B cell (primary cell): Measurements from ENCODE around the gene ORMDL3. TPM values are rescaled to one million over a fixed set of nuclear protein-coding genes. Genes with fewer than 3 reads are reported as not detected.

ENCODE experiments used
- ATAC-seq: fragments of 200-7000 bp; cut with Tn5 transposase; one replicate; pipeline ENCODE4 v1.10.0; 2021; ENCODE audit warnings: low read depth, mild to moderate bottlenecking, moderate number of reproducible peaks, moderate library complexity
- CTCF ChIA-PET: fragments of 350-600 bp; sonication (Branson Sonifier 250); formaldehyde crosslinking; loops from one replicate; lab custom pipeline; 2021; ENCODE audit warnings: antibody characterized with exemption, inconsistent platforms; lab: Charles Lee
- POLR2A ChIA-PET: fragments of 350-600 bp; sonication (Branson Sonifier 250); formaldehyde crosslinking; loops from one replicate; lab custom pipeline; 2021; ENCODE audit warnings: antibody characterized with exemption; lab: Charles Lee
- DNase-seq: peaks from one replicate; pipeline ENCODE4 v3.0.0; 2013
- H2AFZ ChIP-seq: 2 replicates; pipeline ENCODE4 v1.6.1; 2012; ENCODE audit warnings: mild to moderate bottlenecking, low read depth, low read length; ENCODE audit not compliant: insufficient read depth, poor library complexity, severe bottlenecking
- H3K27ac ChIP-seq, 2 donors: 1 replicate in 1 of 2; 2 replicates in 1 of 2; pipeline ENCODE4 v1.5.1; 2012 to 2013; ENCODE audit warnings: low read length in 2 of 2, mild to moderate bottlenecking in 2 of 2, moderate library complexity in 1 of 2
- H3K27me3 ChIP-seq, 4 experiments: fragments of 200-600 bp in 1 of 4; sonication (generic) in 1 of 4; replicated peaks in 1 of 4; 1 replicate in 2 of 4; 2 replicates in 2 of 4; pipeline versions ENCODE4 v1.6.1 to v1.7.0; 2013 to 2016; ENCODE audit warnings: low read length in 3 of 4, mild to moderate bottlenecking in 2 of 4, mixed read lengths in 1 of 4, moderate library complexity in 1 of 4; ENCODE audit not compliant: insufficient read depth in 4 of 4, control insufficient read depth in 3 of 4; ENCODE audit errors: control extremely low read depth in 1 of 4
- H3K36me3 ChIP-seq, 2 experiments: replicated peaks in 1 of 2; 1 replicate in 1 of 2; 2 replicates in 1 of 2; pipeline versions ENCODE4 v1.6.1 to v1.7.1; 2013; ENCODE audit warnings: low read length in 1 of 2; ENCODE audit not compliant: insufficient read depth in 2 of 2, control insufficient read depth in 1 of 2; ENCODE audit errors: control extremely low read depth in 1 of 2, extremely low read depth in 1 of 2
- H3K4me1 ChIP-seq, 2 donors: fragments of 200-600 bp in 1 of 2; sonication (generic) in 1 of 2; 1 replicate in 1 of 2; 2 replicates in 1 of 2; pipeline versions ENCODE4 v1.5.1 to v1.6.1; 2013 to 2017; ENCODE audit warnings: low read length in 2 of 2; ENCODE audit not compliant: control insufficient read depth in 2 of 2, insufficient read depth in 2 of 2
- H3K4me2 ChIP-seq: replicated peaks from 2 replicates; pipeline ENCODE3; 2012; ENCODE audit warnings: mild to moderate bottlenecking, low read depth, low read length; ENCODE audit not compliant: poor library complexity, severe bottlenecking
- H3K4me3 ChIP-seq, 5 experiments: fragments of 200-600 bp in 1 of 5; sonication (generic) in 1 of 5; 1 replicate in 3 of 5; 2 replicates in 2 of 5; pipeline versions ENCODE4 v1.5.1 to v1.7.0; 2011 to 2016; ENCODE audit warnings: low read length in 4 of 5, mild to moderate bottlenecking in 4 of 5, low read depth in 2 of 5, control low read depth in 1 of 5, moderate library complexity in 1 of 5; ENCODE audit not compliant: insufficient read depth in 1 of 5; ENCODE audit errors: control extremely low read depth in 1 of 5, extremely low read depth in 1 of 5
- H3K79me2 ChIP-seq: fragments of 200-600 bp; sonication (generic); one replicate; pipeline ENCODE4 v1.6.0; 2016; ENCODE audit warnings: low read length; ENCODE audit not compliant: control insufficient read depth, insufficient read depth
- H3K9ac ChIP-seq: fragments of 200-600 bp; sonication (generic); 2 replicates; pipeline ENCODE4 v1.6.1; 2017; ENCODE audit warnings: mild to moderate bottlenecking, low read length, moderate library complexity
- H3K9me3 ChIP-seq, 3 donors: one replicate each; pipeline versions ENCODE4 v1.6.1 to v1.7.1; 2013; ENCODE audit warnings: low read length in 2 of 3; ENCODE audit not compliant: control insufficient read depth in 2 of 3, insufficient read depth in 1 of 3; ENCODE audit errors: control extremely low read depth in 1 of 3
- H4K20me1 ChIP-seq: 2 replicates; pipeline ENCODE4 v1.6.0; 2012; ENCODE audit warnings: mild to moderate bottlenecking, low read length; ENCODE audit not compliant: insufficient read depth, control insufficient read depth, poor library complexity, severe bottlenecking
- H3K27ac Mint-ChIP-seq: one replicate; pipeline ENCODE4 v1.8.0; 2021; ENCODE audit warnings: mixed read lengths
- H3K27me3 Mint-ChIP-seq: one replicate; pipeline ENCODE4 v1.8.0; 2021; ENCODE audit warnings: mixed read lengths
- H3K4me1 Mint-ChIP-seq: one replicate; pipeline ENCODE4 v1.8.0; 2021; ENCODE audit warnings: mixed read lengths
- H3K4me3 Mint-ChIP-seq: one replicate; pipeline ENCODE4 v1.8.0; 2021; ENCODE audit warnings: mixed read lengths
- H3K9me3 Mint-ChIP-seq: one replicate; pipeline ENCODE4 v1.8.0; 2022; ENCODE audit warnings: mixed read lengths; ENCODE audit not compliant: insufficient read depth
- CTCF ChIP-seq: fragments of 200-600 bp; IDR thresholded peaks from one replicate; pipeline ENCODE4 v1.8.0; 2022; ENCODE audit warnings: antibody characterized with exemption, mild to moderate bottlenecking
- EZH2 ChIP-seq: IDR thresholded peaks from 2 replicates; pipeline ENCODE4 v1.6.1; 2012; ENCODE audit warnings: borderline replicate concordance, low read depth, mild to moderate bottlenecking, moderate library complexity, low read length; ENCODE audit not compliant: insufficient read depth, poor library complexity, severe bottlenecking
- WGBS: methylation state at CpG from one replicate; pipeline ENCODE4 v1.1.5; 2013; ENCODE audit warnings: missing lambda C conversion rate; ENCODE audit not compliant: insufficient coverage; 5-methylcytosine and 5-hydroxymethylcytosine counted together
- intact Hi-C: fragments of 100-400 bp; cut with micrococcal nuclease; formaldehyde crosslinking; loops from one replicate; pipeline ENCODE4 v1.10.0; 2022
- polyA plus RNA-seq: library from polyadenylated mRNA; depleted of rRNA; stranded (reverse); fragments of >200 nt; gene quantifications from 2 replicates; pipeline ENCODE4 v1.2.3, GENCODE V29; 2012
- total RNA-seq, 2 donors: library from RNA; stranded (reverse); fragments of 120-200 nt in 1 of 2; gene quantifications; 1 replicate in 1 of 2; 2 replicates in 1 of 2; pipeline versions ENCODE4 v1.2.3 to v1.2.4, GENCODE V29; 2013 to 2022

Gene ORMDL3
- total and polyA plus RNA-seq, 2 donors (not counting 1 experiment from before 2014, with no cell fraction given) = 51.8 to 90.6 TPM

GRCh38 chr17:39966771-39967170, 39.4 kb upstream of the ORMDL3 start:
- Histone ChIP-seq H3K36me3 (no peaks in the 10 kb centered on the region), H3K79me2 (no peaks in the 10 kb centered on the region), H3K4me3 (no peak overlapping the region), H3K4me1 (peaks cover 3 to 8% of the 10 kb centered on the region in 2 donors), H3K9ac (no peak overlapping the region), H3K27me3 (peaks cover 0 to 7% (median 3%) of the 10 kb centered on the region in 4 experiments), H4K20me1 (no peaks in the 10 kb centered on the region), H3K9me3 (no peaks in the 10 kb centered on the region), H3K27ac (no peak overlapping the region), H3K4me2 (no peak overlapping the region), H2AFZ (no peak overlapping the region)
- intact Hi-C loops = no loop called here
- TF ChIP-seq EZH2 = no peak
- no peak for TF ChIP-seq CTCF
- 90% methylated on average over 4 of the region's 6 CpGs for WGBS
- Mint-ChIP-seq H3K27ac (no peak overlapping the region), H3K27me3 (peaks cover 40% of the 10 kb centered on the region), H3K4me1 (peaks cover 5% of the 10 kb centered on the region), H3K9me3 (no peaks in the 10 kb centered on the region), H3K4me3 (no peak overlapping the region)
- DNase-seq = no peak
- POLR2A ChIA-PET = no interaction called here
- CTCF ChIA-PET = interaction anchor here (1.3 kb wide), 1 partner anchor 13 kb away, joined by 4 read pairs; no protein-coding TSS in a partner anchor
- ATAC-seq = no peak

GRCh38 chr17:39965017-39965699, 37.8 kb upstream of the ORMDL3 start:
- H3K4me1 ChIP-seq = peaks cover 3 to 8% of the 10 kb centered on the region in 2 donors
- Mint-ChIP-seq H3K4me1 (peaks cover 5% of the 10 kb centered on the region), H3K27ac (no peak overlapping the region), H3K27me3 (peaks cover 26% of the 10 kb centered on the region), H3K4me3 (no peak overlapping the region), H3K9me3 (no peaks in the 10 kb centered on the region)
- TF ChIP-seq CTCF (no peak), EZH2 (no peak)
- H3K27me3 ChIP-seq = no peaks in the 10 kb centered on the region
- H3K36me3 ChIP-seq = no peaks in the 10 kb centered on the region
- POLR2A ChIA-PET = interaction anchor here (0.6 kb wide), 1 partner anchor 382 kb away, joined by 4 read pairs; no protein-coding TSS in a partner anchor
- no peaks in the 10 kb centered on the region for H3K9me3 ChIP-seq
- CTCF ChIA-PET = interaction anchor here (0.5 to 1.3 kb wide), 3 partner anchors 15 to 81 kb away, joined by 3 to 8 read pairs (median 3); partner anchors contain the start of gene PSMD3
- H3K79me2 ChIP-seq = no peaks in the 10 kb centered on the region
- 89% methylated on average over 8 of the region's 8 CpGs for WGBS
- H2AFZ ChIP-seq = no peak overlapping the region
- no peaks in the 10 kb centered on the region for H4K20me1 ChIP-seq
- intact Hi-C loops = no loop called here
- H3K27ac ChIP-seq = no peak overlapping the region
- ATAC-seq (no peak), DNase-seq (no peak)
- no peak overlapping the region for H3K4me3 ChIP-seq
- H3K9ac ChIP-seq = no peak overlapping the region
- no peak overlapping the region for H3K4me2 ChIP-seq
